Colonic mucosa (tissue), 4 donors: Measurements from ENCODE around the gene SELENOO. TPM values are rescaled to one million over a fixed set of nuclear protein-coding genes. Genes with fewer than 3 reads are reported as not detected.

Experiments used
- DNase-seq: peaks from one replicate; pipeline ENCODE4 v3.0.0-alpha.2; 2020
- H3K27ac ChIP-seq: fragments of 200-600 bp; one replicate; pipeline ENCODE4 v1.8.0; 2021
- H3K27me3 ChIP-seq: fragments of 200-600 bp; one replicate; pipeline ENCODE4 v1.8.0; 2021
- H3K36me3 ChIP-seq: fragments of 200-600 bp; one replicate; pipeline ENCODE4 v1.8.0; 2021
- H3K4me1 ChIP-seq: fragments of 200-600 bp; one replicate; pipeline ENCODE4 v1.8.0; 2021; ENCODE audit warnings: mild to moderate bottlenecking
- H3K4me3 ChIP-seq: fragments of 200-600 bp; one replicate; pipeline ENCODE4 v1.8.0; 2021
- H3K9ac ChIP-seq, 2 donors: one replicate each; pipeline ENCODE4 v1.7.0; 2013; ENCODE audit warnings: control low read depth in 2 of 2, low read depth in 2 of 2, low read length in 2 of 2
- H3K9me3 ChIP-seq: fragments of 200-600 bp; one replicate; pipeline ENCODE4 v1.8.0; 2021
- CTCF ChIP-seq: fragments of 200-600 bp; IDR thresholded peaks from one replicate; pipeline ENCODE4 v1.8.0; 2022; ENCODE audit warnings: antibody characterized with exemption, mild to moderate bottlenecking
- intact Hi-C: fragments of 100-400 bp; cut with DNase I; formaldehyde crosslinking; loops from one replicate; pipeline ENCODE4 v1.14.1; 2022
- total RNA-seq, 2 donors: library from RNA; stranded (reverse); fragmentation: NEBNext Ultra II Directional in 1 of 2; extraction: Animal tissue kit (Norgen Biotek cat#: 25700) in 1 of 2; gene quantifications; one replicate each; pipeline ENCODE4 v1.2.1, GENCODE V29; 2021
- donor health status: healthy.
- donor health status: DM: no; HTN: no; CAD: no.
- donor health status: DM: no; HTN: no; CAD: no.

The SELENOO gene
- 10 to 100 TPM; 29.1 to 36.9 TPM for total RNA-seq

DNA sequence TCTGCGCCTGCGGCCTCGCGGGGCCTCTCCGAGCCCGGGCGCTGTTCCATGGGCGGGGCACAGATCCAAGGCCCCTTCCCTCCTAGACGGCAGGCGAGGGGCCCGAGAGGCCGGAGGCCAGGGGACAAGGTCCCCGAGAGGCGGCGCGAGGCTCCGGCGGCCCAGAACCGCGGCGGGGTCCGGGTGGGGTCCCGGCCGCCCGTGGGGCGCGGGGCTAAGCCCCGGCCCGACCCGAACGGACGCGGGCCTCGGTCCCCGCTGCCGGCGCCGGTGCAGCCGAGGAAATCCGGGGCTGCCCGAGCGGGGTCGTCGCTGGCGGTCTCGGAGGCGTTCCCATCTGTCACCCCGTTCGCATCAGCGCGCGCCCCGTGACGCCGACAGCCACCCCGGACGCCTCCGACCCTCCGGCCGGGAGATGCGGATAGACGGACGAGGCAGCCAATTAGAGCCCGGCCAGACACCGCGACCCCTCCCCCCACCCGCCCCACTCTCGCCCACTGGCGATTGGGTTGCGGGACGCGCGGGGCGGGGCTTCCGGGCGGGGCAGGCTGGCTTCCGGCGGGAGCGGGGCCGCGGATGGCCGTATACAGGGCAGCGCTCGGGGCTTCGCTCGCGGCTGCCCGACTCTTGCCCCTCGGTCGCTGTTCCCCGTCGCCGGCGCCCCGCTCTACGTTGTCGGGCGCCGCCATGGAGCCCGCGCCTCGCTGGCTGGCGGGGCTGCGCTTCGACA, at the start of gene SELENOO:
TSS of gene SELENOO (plus strand) at position 551 of the 730 bp plus-strand sequence. CDS start at position 577, 26 bp downstream.
- H3K4me3 ChIP-seq = peak within 1 kb of the TSS; percentile 91
- H3K4me1 ChIP-seq = peaks cover 7% of the 10 kb centered on the region
- no peaks in the 10 kb centered on the region for H3K9me3 ChIP-seq
- no peaks in the 10 kb centered on the region for H3K36me3 ChIP-seq
- no peaks in the 10 kb centered on the region for H3K27me3 ChIP-seq
- no peak for TF ChIP-seq CTCF
- H3K27ac ChIP-seq = peak within 1 kb of the TSS; percentile 65
- intact Hi-C loops = no loop called here
- H3K9ac ChIP-seq = peak within 1 kb of the TSS; percentile 82 to 83
- DNase-seq = peak; percentile 91

- Histone ChIP-seq H3K9ac (no peak overlapping the region), H3K4me3 (no peak overlapping the region), H3K9me3 (no peaks in the 10 kb centered on the region), H3K4me1 (no peaks in the 10 kb centered on the region), H3K27me3 (no peaks in the 10 kb centered on the region), H3K36me3 (no peaks in the 10 kb centered on the region), H3K27ac (no peak overlapping the region)
- intact Hi-C loops = loop anchor here (2.0 kb wide), 1 partner anchor 57 kb away; no protein-coding TSS in a partner anchor
- no peak for TF ChIP-seq CTCF
- no peak for DNase-seq
These were observed 49.0 kb upstream of the SELENOO start for GRCh38 chr22:50151571-50152537.

DNA sequence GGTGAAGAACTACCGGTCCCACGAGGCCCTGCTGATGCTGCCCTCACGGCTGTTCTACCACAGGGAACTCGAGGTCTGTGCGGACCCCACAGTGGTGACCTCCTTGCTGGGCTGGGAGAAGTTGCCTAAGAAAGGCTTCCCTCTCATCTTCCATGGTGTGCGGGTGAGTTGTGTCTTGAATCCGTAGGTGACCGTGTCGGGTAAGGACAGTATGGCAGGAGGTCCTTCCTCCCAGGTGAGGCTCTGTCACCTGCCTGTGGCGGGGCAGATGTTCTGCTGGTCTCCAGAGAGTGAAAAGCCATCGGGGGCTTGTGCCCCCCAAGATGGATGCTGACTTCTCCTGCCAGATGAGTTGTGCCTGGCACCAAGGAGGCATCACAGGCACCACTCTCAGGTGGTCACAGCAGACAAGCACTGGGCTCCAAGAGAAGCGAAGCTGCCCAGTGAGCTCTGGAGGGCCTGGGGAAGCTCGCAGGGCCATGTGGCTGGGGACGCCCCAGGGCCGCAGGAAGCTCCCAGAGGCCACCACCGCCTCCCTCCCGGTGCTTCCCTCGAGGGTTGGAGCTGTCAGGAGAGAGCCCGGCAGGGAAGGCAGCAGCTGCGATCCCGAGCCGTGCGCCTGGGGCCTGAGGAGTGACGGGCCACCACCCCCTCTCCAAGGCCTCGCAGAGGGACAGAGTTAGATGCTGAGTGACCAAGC, 47.6 kb upstream of the SELENOO start:
- Histone ChIP-seq H3K4me3 (no peak overlapping the region), H3K9me3 (no peaks in the 10 kb centered on the region), H3K9ac (no peak overlapping the region), H3K4me1 (no peaks in the 10 kb centered on the region), H3K27ac (no peak overlapping the region), H3K27me3 (no peaks in the 10 kb centered on the region), H3K36me3 (no peaks in the 10 kb centered on the region)
- TF ChIP-seq CTCF = no peak
- no peak for DNase-seq
- intact Hi-C loops = no loop called here

DNA sequence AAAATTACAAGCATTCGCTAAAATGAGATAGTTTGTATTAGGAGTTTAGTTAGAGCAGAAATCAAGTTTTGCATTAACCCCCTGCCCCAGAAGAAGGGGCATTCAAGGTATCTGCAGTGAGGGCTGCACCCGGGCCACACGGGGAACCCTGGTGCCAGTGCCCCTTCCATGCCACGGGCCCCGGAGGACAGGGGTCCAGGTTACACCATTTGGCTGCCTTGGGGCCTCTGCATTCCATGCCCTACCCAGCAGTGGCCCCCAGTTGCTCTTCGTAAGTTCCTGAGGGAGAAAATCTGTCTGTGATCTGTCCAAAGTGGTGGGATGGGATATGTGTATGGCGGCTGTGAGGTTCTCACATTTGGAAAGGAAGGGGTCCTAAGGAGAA, 47.1 kb upstream of the SELENOO start:
- no peak overlapping the region for H3K27ac ChIP-seq
- no peaks in the 10 kb centered on the region for H3K9me3 ChIP-seq
- DNase-seq = no peak
- no peaks in the 10 kb centered on the region for H3K36me3 ChIP-seq
- H3K4me1 ChIP-seq = no peaks in the 10 kb centered on the region
- TF ChIP-seq CTCF = no peak
- no peaks in the 10 kb centered on the region for H3K27me3 ChIP-seq
- intact Hi-C loops = loop anchor here (2.0 kb wide), 1 partner anchor 61 kb away; no protein-coding TSS in a partner anchor
- H3K9ac ChIP-seq = no peak overlapping the region
- no peak overlapping the region for H3K4me3 ChIP-seq

- Histone ChIP-seq H3K4me3 (no peak overlapping the region), H3K27ac (no peak overlapping the region), H3K9me3 (no peaks in the 10 kb centered on the region), H3K27me3 (no peaks in the 10 kb centered on the region), H3K4me1 (no peaks in the 10 kb centered on the region), H3K36me3 (no peaks in the 10 kb centered on the region), H3K9ac (no peak overlapping the region)
- intact Hi-C loops = no loop called here
- peak; percentile 77 for DNase-seq
- no peak for TF ChIP-seq CTCF
These were observed 43.0 kb upstream of the SELENOO start for GRCh38 chr22:50157709-50158375.
